Measurements from ENCODE around the gene DNAH9.

DNA sequence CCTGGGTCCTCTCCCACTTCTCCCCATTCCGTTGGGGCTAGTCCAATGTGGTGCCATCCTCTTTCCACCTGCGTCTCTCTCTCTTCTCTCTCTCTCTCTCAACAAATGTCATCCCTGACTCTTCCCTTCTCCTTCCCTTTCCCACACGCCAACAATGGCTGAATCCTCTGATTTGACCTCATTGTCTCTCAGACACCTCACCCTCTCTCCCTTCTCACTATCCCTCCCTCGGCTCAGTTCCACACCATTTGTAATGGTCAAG, 399.6 kb downstream of the DNAH9 start:
- TF ChIP-seq RNF2 (IDR thresholded peaks at IDR 0.05; ENCODE audit: borderline replicate concordance, low read depth) (no peak), POLR2A (IDR thresholded peaks at IDR 0.05; ENCODE audit: low read length) (no peak), HOXB5 (CRISPR knock-in tag; IDR thresholded peaks at IDR 0.05) (no peak), ZSCAN20 (CRISPR knock-in tag; IDR thresholded peaks at IDR 0.05) (no peak), ZFP36 (IDR thresholded peaks at IDR 0.05; ENCODE audit: borderline replicate concordance, partially characterized antibody) (no peak)
- TF ChIP-seq, protein P1, sequence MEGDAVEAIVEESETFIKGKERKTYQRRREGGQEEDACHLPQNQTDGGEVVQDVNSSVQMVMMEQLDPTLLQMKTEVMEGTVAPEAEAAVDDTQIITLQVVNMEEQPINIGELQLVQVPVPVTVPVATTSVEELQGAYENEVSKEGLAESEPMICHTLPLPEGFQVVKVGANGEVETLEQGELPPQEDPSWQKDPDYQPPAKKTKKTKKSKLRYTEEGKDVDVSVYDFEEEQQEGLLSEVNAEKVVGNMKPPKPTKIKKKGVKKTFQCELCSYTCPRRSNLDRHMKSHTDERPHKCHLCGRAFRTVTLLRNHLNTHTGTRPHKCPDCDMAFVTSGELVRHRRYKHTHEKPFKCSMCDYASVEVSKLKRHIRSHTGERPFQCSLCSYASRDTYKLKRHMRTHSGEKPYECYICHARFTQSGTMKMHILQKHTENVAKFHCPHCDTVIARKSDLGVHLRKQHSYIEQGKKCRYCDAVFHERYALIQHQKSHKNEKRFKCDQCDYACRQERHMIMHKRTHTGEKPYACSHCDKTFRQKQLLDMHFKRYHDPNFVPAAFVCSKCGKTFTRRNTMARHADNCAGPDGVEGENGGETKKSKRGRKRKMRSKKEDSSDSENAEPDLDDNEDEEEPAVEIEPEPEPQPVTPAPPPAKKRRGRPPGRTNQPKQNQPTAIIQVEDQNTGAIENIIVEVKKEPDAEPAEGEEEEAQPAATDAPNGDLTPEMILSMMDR (IDR thresholded peaks at IDR 0.05) = no peak
- TF ChIP-seq, protein P2, sequence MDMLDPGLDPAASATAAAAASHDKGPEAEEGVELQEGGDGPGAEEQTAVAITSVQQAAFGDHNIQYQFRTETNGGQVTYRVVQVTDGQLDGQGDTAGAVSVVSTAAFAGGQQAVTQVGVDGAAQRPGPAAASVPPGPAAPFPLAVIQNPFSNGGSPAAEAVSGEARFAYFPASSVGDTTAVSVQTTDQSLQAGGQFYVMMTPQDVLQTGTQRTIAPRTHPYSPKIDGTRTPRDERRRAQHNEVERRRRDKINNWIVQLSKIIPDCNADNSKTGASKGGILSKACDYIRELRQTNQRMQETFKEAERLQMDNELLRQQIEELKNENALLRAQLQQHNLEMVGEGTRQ (IDR thresholded peaks at IDR 0.05) = no peak
